ENCODE measurements around the gene STARD5.

The STARD5 gene

GRCh38 chr15:81304226-81304625, 19.7 kb downstream of the STARD5 start:
- Histone ChIP-seq H3K36me3 (ENCODE audit: insufficient read depth, low read length) (peaks cover 81% of the 10 kb centered on the region; the same call in 1 of the 2 replicates), H2AFZ (ENCODE audit: low read length) (no peak overlapping the region), H3K79me2 (ENCODE audit: insufficient read depth, low read length) (peaks cover 71% of the 10 kb centered on the region), H3K4me2 (ENCODE audit: low read depth, low read length, poor library complexity, severe bottlenecking) (peak overlapping the region; percentile 92), H3K4me3 (ENCODE audit: low read length, poor library complexity, severe bottlenecking) (no peak overlapping the region), H3K9me3 (ENCODE audit: insufficient read depth, low read depth, low read length) (no peaks in the 10 kb centered on the region), H3K9me2 (replicated peaks; ENCODE audit: low read depth, low read length) (no peaks in the 10 kb centered on the region), H3K9ac (ENCODE audit: low read depth, low read length, poor library complexity, severe bottlenecking) (peak overlapping the region; percentile 47), H4K20me1 (ENCODE audit: insufficient read depth, low read length, poor library complexity, severe bottlenecking) (peaks cover 38% of the 10 kb centered on the region), H3K4me1 (ENCODE audit: insufficient read depth, low read length, poor library complexity, severe bottlenecking) (peaks cover 54% of the 10 kb centered on the region), H3K27me3 (ENCODE audit: insufficient read depth, low read length, poor library complexity, severe bottlenecking) (no peaks in the 10 kb centered on the region), H3F3A (ENCODE audit: low read depth) (no peaks in the 10 kb centered on the region)
- TF ChIP-seq CTCF (conservative IDR thresholded peaks at IDR 0.05; ENCODE audit: low read length), result no peak
- TF ChIP-seq EZH2phosphoT487 (IDR thresholded peaks at IDR 0.05; ENCODE audit: borderline replicate concordance), result no peak

GRCh38 chr15:81303244-81304225, 20.4 kb downstream of the STARD5 start:
- Histone ChIP-seq H3F3A (ENCODE audit: low read depth) (no peaks in the 10 kb centered on the region), H3K27me3 (ENCODE audit: insufficient read depth, low read length, poor library complexity, severe bottlenecking) (no peaks in the 10 kb centered on the region), H3K4me1 (ENCODE audit: insufficient read depth, low read length, poor library complexity, severe bottlenecking) (peaks cover 61% of the 10 kb centered on the region), H3K4me2 (ENCODE audit: low read depth, low read length, poor library complexity, severe bottlenecking) (peak overlapping the region; percentile 92), H3K9me2 (replicated peaks; ENCODE audit: low read depth, low read length) (no peaks in the 10 kb centered on the region), H3K36me3 (ENCODE audit: insufficient read depth, low read length) (peaks cover 74% of the 10 kb centered on the region; the same call in 1 of the 2 replicates), H3K9me3 (ENCODE audit: insufficient read depth, low read depth, low read length) (no peaks in the 10 kb centered on the region), H3K79me2 (ENCODE audit: insufficient read depth, low read length) (peaks cover 77% of the 10 kb centered on the region), H3K9ac (ENCODE audit: low read depth, low read length, poor library complexity, severe bottlenecking) (peak overlapping the region; percentile 84), H2AFZ (ENCODE audit: low read length) (no peak overlapping the region), H4K20me1 (ENCODE audit: insufficient read depth, low read length, poor library complexity, severe bottlenecking) (peaks cover 42% of the 10 kb centered on the region), H3K4me3 (ENCODE audit: low read length, poor library complexity, severe bottlenecking) (peak overlapping the region; percentile 80)
- TF ChIP-seq EZH2phosphoT487 (IDR thresholded peaks at IDR 0.05; ENCODE audit: borderline replicate concordance) (no peak), CTCF (conservative IDR thresholded peaks at IDR 0.05; ENCODE audit: low read length) (no peak)

- Histone ChIP-seq H3K36me3 (ENCODE audit: insufficient read depth, low read length) (peaks cover 65% of the 10 kb centered on the region; the same call in 1 of the 2 replicates), H3K9me3 (ENCODE audit: insufficient read depth, low read depth, low read length) (no peaks in the 10 kb centered on the region), H3K4me3 (ENCODE audit: low read length, poor library complexity, severe bottlenecking) (peak overlapping the region; percentile 80), H3K4me2 (ENCODE audit: low read depth, low read length, poor library complexity, severe bottlenecking) (peak overlapping the region; percentile 92), H4K20me1 (ENCODE audit: insufficient read depth, low read length, poor library complexity, severe bottlenecking) (peaks cover 44% of the 10 kb centered on the region), H3K9ac (ENCODE audit: low read depth, low read length, poor library complexity, severe bottlenecking) (peak overlapping the region; percentile 84), H3K4me1 (ENCODE audit: insufficient read depth, low read length, poor library complexity, severe bottlenecking) (peaks cover 69% of the 10 kb centered on the region), H2AFZ (ENCODE audit: low read length) (no peak overlapping the region), H3K27me3 (ENCODE audit: insufficient read depth, low read length, poor library complexity, severe bottlenecking) (no peaks in the 10 kb centered on the region), H3K9me2 (replicated peaks; ENCODE audit: low read depth, low read length) (no peaks in the 10 kb centered on the region), H3F3A (ENCODE audit: low read depth) (no peaks in the 10 kb centered on the region), H3K79me2 (ENCODE audit: insufficient read depth, low read length) (peaks cover 86% of the 10 kb centered on the region)
- TF ChIP-seq CTCF (conservative IDR thresholded peaks at IDR 0.05; ENCODE audit: low read length) (no peak), EZH2phosphoT487 (IDR thresholded peaks at IDR 0.05; ENCODE audit: borderline replicate concordance) (no peak)
Measured at GRCh38 chr15:81302701-81303109, 21.2 kb downstream of the STARD5 start.
